Ishikawa (cell line): Measurements from ENCODE around the gene SNX21.

Experiments
- EGR1 ChIP-seq: IDR thresholded peaks from 2 replicates; pipeline ENCODE4 v1.6.1; 2012
- EP300 ChIP-seq: IDR thresholded peaks from 2 replicates; pipeline ENCODE4 v1.6.1; 2012; ENCODE audit warnings: borderline replicate concordance
- RAD21 ChIP-seq: IDR thresholded peaks from 2 replicates; pipeline ENCODE4 v1.6.1; 2012; ENCODE audit warnings: low read depth
- YY1 ChIP-seq: IDR thresholded peaks from 2 replicates; pipeline ENCODE4 v1.6.1; 2012; ENCODE audit warnings: low read depth
- TF ChIP-seq, protein P1 (sequence below): IDR thresholded peaks from 2 replicates; pipeline ENCODE4 v1.6.1; 2012
- TF ChIP-seq, protein P2 (sequence below): IDR thresholded peaks from 2 replicates; pipeline ENCODE4 v1.6.1; 2012

DNA sequence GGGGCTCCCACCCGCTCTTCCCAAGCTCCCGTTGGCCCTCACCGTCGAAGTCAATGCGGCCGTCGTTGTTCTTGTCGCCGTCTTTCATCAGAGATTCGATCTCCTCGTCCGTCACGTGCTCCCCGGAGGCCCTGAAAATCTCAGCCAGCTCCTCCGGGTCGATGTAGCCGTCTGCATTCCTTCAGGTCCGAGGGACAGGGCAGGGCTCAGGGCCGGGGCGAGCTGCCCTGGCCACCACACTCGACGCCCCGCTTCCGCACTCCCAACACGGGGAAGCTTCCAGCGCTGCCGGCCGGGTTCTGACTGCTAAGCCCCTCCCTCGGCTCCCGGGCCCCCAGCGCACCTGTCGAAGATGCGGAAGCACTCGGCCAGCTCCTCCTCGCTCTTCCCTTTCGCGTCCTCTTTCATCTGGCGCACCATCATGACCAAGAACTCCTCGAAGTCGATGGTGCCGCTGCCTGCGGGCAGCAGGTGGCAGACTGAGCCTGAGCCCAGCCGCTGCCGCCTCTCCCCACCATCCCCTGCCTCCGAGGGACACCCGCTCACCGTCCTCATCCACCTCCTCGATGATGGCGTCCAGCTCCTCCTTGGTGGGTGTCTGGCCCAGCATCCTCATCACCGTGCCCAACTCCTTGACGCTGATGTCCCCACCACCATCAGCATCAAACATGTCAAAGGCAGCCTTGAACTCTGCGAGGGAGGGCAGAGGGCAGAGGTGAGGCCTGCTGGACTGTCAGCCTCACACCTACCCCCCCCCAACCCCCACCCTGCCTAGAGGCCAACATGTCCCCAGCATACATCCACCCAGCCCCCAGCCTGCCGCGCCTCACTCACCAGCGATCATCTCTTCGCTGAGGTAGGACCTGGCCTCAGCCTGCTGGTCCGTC is 9.4 kb upstream of the SNX21 start:
- TF ChIP-seq RAD21: peak; percentile 39; the same call in 1 of the 2 replicates
- TF ChIP-seq EP300: no peak
- TF ChIP-seq YY1: no peak
- TF ChIP-seq, protein P1, sequence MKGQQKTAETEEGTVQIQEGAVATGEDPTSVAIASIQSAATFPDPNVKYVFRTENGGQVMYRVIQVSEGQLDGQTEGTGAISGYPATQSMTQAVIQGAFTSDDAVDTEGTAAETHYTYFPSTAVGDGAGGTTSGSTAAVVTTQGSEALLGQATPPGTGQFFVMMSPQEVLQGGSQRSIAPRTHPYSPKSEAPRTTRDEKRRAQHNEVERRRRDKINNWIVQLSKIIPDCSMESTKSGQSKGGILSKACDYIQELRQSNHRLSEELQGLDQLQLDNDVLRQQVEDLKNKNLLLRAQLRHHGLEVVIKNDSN: no peak
- no peak for TF ChIP-seq EGR1
- TF ChIP-seq, protein P2, sequence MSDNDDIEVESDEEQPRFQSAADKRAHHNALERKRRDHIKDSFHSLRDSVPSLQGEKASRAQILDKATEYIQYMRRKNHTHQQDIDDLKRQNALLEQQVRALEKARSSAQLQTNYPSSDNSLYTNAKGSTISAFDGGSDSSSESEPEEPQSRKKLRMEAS: no peak
